Measurements from ENCODE around the gene S100A13.

S100A13 gene

DNA sequence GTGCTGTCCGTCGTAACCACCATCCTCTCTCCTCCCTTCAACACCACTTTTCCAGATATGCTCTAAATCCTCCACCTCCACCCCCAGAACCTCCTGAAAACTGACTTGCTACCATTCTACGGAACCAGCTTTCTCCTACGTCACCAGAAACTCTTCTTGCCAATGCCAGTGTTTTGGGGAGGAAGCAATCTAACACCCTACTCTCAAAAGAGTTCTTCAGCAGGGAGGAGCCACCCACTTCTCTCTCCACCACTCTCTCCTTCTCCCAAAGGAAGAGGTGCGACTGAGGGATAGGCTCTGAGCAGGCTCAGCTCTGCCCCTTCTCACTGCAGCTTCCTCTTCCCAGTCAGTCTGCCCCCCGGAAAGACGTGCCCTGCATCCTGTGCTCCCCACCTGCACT lies 55.6 kb downstream of the S100A13 start:
- no peak for DNase-seq (ENCODE audit: low read depth)

- no peak for DNase-seq (ENCODE audit: low read depth)
These were observed 56.4 kb downstream of the S100A13 start for GRCh38 chr1:153570874-153571273.

GRCh38 chr1:153569465-153569864 lies 57.8 kb downstream of the S100A13 start:
- no peak for DNase-seq (ENCODE audit: low read depth)

Measured in activated T-cell treated with anti-CD3 and anti-CD28 coated beads for 1 hour (primary cell).